GM15510 (cell line): Measurements from ENCODE around the gene ZNF579.

Experiments
- POLR2A ChIP-seq: IDR thresholded peaks from 3 replicates; pipeline ENCODE4 v1.6.1; 2011; ENCODE audit warnings: borderline replicate concordance; ENCODE audit not compliant: insufficient read length; ENCODE audit errors: extremely low read depth

The ZNF579 gene

DNA sequence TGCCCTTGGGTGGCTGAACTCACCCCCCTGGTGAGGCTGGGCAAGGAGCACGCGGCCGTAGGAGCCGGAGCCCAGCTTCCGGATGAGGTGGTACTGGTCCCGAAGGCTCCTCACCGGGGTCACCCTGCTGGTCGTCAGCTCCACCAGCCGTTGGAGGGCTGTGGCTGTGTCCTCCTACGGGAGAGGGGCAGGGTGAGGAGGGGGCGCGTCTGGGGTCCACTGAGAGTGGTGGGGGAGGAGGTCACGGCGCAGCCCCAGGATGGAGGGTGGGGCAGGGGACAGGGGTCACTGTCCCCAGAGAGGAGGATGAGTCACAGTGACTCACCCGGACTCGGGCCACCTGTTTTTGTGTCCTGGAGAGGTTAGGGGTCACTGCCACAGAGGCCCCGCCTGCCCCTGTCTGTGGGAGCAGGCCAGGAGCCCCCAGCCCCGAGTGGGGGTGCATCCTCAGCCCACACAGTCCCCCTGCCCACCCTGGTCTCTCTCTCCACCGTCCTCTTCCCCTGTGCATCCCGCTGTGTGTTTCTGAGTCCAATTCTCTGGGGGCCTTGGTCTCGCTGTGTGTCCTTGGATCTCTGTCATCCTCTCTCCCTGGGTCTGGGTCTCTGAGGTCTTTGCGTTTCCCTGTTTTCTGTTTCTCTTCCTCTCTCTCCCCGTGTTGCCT is 35.7 kb downstream of the ZNF579 start:
- no peak for TF ChIP-seq POLR2A

DNA sequence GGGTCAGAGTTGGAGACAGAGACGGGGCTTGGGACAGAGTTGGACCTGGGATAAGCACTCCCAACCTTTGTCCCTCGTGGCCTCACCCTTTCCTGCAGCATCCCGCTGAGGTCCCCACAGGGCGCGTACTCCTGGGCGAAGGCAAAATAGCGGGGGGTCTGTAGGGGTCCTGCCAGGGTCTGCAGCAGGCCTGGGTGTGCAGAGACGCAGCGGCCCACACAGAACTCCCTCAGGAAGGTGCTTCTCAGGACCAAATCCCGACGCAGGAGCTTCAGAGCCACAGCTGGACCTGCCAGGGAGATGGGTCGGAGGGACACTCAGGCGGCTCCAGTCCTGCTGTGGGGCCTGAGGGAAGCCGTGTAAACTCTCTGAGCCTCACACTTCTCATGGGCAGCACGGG is 36.6 kb downstream of the ZNF579 start:
- no peak for TF ChIP-seq POLR2A

DNA sequence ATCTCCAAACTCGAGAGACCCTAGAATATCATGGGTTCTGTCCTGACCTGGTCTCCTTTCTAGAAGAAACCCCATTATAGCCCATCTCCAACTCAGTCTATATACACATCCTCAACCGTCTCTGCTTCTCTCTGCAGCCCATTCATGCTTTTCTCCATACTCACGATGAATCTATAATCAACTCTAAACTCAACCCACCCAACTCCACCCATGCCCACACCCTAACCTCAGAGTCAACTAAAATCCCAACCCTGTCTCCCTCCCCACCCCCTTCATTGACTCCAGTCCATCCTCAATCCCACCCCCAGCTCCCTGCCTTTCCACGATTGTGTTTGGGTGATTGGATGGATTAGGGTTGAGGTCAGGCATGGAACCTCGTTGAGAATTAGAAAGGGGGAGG is 37.1 kb downstream of the ZNF579 start:
- no peak for TF ChIP-seq POLR2A

DNA sequence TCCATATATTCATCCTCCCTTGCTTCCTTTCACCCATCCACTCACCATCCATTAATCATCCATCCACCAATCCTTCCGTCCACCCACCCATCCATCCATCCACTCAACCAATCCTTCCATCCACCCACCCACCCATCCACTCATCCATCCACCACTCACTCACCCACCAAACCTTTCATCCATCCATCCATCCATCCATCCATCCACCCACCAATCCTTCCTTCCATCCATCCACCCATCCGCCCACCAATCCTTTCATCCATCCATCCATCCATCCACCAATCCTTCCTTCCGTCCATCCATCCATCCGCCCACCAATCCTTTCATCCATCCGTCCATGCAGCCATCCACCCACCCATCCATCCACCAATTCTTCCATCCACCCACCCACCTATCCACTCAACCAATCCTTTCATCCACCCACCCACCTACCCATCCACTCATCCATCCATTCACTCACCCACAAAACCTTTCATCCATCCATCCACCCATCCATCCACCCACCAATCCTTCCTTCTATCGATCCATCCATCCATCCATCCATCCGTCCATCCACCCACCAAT is 38.3 kb downstream of the ZNF579 start:
- TF ChIP-seq POLR2A: no peak

DNA sequence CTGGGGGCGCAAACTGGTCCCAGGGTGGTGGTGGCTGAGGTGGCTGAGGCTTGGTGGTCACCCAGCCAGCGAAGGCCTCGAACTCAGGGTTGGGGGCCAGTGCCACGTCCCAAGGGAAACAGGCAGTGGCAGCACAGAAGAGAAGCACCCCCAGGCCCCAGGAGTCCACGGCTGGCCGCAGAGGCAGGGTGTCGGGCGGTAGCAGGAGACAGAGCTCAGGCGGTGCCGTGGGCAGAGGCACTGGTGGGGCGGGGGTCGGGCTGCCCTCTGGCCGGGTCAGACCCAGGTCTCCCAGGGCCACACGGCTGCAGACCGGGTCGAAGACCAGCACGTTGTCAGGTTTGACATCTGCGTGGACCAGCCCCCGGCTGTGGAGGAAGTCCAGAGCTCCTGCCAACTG is 39.6 kb downstream of the ZNF579 start:
- TF ChIP-seq POLR2A: no peak

DNA sequence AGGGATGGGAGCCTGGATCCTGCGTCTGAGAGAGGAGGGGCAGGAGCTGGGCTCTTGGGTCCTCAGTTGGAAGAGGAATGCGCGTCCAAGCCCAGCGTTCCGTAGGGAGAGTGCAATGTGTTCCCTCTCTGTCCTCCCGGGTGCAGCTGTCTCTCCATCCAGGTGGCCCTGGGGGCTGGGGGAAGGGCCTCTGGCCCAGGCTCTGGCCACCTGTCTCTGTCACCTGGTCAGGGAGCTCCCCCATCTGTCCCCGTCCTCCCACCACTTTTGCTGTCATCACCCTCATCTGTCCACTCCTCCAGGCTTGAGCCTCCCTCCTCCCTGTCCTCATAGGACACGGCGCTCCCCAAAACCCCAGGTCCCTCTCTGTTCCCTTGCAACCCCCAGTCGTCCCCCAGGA is 40.0 kb downstream of the ZNF579 start:
- no peak for TF ChIP-seq POLR2A

DNA sequence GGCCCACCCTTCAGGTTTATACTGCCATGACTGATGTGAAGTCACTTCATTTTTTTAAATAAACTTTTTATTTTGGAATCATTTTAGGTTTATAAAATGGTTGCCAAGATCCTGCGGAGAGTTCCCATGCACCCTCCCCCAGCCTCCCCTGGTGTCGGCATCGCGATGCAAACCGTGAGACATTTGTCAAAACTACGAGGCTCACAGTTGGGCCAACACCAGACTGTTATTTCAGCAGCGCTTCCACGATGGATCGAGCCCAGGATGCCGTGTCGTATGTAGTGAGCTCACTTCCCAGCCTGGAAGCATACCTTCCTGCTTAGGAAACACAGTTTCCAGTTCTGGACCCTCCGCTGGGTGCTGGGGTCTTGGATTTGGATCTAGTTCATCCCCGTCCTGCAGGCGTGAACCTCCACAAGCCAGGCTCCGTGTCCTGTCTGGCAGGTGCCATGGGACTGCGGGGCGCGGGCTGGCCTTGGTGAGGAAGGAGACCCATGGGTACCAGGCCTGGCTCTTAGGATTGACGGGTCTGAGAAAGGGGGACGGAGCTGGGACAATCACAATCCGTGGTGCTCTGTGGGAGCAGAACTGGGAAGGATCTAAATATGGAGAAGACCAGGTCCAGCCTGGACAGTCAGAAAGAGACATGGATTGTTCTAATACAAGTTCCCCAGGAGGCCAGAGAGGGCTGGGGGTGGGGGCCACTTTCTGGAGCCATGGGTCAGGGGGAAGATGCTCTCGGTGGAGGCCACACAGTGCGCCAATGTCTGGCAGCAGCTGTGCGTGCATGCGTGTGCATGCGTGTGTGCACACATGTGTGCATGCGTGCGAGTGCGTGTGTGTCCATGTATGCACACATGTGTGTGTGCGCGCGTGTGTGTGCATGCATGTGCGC is 41.3 kb downstream of the ZNF579 start:
- TF ChIP-seq POLR2A: no peak

DNA sequence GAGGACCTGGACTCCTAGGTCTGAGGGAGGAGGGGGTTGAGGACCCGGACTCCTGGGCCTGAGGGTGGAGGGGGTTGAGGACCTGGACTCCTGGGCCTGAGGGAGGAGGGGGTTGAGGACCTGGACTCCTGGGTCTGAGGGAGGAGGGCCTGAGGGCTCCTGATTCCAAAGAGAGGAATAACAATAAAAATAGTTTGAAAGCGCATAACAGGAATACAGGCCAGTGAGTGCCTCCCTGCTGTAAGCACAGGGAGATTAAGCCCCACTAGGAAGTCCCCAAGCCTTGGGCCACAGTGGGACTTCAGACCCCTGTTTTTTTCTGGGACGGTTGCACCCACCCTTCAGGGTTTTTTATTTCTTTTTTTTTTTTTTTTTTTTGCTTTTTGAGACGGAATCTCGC is 42.5 kb downstream of the ZNF579 start:
- no peak for TF ChIP-seq POLR2A

DNA sequence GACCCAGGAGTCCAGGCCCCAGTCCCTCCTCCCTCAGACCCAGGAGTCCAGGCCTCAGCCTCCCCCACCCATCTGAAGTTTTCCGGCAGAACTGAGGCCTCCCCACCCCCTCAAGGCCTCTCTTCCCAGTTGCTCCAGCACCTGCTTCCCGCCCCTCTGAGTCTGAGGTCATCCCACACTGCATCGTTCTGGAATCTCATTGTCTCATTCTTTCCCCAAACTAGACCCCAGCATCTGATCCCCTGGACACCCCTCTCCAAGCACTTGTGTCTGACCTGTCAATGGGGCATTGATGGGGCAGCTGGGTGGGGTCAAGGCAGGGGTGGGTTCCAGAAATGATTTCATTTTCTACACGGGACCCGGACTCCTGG is 42.9 kb downstream of the ZNF579 start:
- TF ChIP-seq POLR2A: no peak

DNA sequence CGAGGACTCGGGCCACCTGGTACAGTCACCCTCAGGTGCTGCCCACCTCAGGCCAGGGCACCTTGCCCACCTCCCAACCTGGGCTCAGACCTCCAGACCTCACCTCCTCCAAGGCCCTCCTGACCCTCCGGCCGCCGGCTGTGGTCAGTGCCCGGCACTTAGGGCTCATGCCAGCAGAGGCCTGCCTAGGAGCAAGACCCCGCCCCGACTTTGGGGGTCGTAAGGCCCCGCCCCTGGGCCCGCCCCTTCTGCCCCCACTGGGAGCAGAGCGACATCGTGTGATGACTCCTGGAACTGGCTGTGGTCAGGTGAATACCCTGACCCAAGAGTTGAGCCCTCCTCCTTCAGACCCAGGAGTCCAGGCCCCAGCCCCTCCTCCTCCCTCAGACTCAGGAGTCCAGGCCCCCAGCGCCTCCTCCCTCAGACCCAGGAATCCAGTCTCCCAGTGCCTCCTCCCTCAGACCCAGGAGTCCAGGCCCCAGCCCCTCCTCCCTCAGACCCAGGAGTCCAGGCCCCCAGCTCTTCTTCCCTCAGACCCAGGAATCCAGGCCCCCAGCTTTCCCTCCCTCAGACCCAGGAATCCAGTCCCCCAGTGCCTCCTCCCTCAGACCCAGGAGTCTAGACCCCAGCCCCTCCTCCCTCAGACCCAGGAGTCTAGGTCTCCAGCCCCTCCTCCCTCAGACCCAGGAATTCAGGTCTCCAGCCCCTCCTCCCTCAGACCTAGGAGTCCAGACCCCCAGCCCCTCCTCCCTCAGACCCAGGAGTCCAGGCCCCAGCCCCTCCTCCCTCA is 43.5 kb downstream of the ZNF579 start, which contains the start of gene SBK2:
Gene SBK2, minus strand, starts transcription at position 183 of the 790 bp plus-strand sequence. CDS start 839 bp downstream, outside the sequence.
- no peak for TF ChIP-seq POLR2A

DNA sequence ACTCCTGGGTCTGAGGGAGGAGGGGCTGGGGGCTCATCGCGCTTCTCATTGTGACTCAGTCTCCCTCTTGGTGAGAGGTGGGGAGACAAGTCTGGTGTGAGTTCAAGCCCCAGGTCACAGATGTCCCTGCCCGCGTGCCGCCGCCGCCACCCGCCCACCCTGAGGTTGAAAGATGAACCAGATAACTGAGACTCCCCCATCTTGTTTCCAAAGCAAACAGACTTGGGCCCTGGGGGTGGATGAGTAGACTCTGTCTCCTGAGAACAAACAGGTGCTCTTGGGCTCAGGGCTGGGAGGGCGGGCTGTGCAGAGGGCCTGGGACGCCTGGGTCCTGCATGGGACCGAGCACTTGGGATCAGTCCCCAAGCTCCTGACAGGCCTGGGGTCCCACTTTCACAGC is 44.3 kb downstream of the ZNF579 start:
- TF ChIP-seq POLR2A: no peak

DNA sequence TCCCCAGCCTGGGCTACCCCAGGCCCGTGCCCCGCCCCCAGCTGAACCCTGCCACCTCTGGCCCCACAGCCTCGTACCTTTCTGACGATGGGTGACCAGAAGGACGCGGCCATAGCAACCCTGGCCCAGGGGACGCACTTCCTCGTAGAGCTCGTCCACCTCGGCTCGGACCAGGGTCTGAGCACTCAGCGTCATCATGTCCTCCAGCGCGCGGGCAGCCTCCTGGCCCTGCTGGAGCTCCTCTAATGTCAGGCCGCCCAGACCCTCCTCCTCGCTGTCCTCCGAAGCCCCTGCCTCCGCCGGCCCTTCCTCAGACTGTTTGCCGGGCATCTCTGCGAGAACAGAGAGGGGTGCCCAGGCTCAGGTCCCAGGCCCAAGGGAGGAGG is 44.7 kb downstream of the ZNF579 start:
- TF ChIP-seq POLR2A: no peak

DNA sequence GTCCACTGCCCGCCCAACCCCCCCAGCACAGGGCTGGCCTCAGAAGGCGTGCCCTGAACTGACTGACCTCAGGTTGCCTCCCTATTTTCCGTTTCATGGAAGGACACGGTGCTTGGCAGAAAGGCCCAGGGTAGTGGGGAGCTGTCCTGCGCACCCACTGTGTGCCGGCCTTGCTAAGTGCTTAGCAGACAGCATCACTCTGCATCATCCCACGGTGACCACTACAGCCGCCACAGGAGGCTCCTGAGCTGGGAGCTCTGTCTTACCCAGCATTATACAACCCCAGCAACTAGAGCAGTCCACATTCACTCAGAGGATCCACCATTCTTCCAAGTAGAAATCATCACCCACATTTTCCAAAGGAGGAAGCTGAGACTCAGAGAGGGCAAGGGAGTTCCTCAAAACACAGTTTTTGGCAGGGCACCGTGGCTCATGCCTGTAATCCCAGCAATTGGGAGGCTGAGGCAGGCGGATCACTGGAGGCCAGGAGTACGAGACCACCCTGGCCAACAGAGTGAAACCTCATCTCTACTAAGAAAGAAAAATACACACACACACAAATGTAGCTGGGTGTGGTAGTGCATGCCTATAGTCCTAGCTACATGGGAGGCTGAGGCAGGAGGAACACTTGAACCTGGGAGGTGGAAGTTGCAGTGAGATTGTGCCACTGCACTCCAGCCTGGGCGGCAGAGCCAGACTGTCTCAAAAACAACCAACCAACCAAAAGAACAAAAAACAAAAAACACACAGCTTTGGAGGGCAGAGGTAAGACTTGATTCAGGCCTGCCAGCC is 45.3 kb downstream of the ZNF579 start:
- no peak for TF ChIP-seq POLR2A

DNA sequence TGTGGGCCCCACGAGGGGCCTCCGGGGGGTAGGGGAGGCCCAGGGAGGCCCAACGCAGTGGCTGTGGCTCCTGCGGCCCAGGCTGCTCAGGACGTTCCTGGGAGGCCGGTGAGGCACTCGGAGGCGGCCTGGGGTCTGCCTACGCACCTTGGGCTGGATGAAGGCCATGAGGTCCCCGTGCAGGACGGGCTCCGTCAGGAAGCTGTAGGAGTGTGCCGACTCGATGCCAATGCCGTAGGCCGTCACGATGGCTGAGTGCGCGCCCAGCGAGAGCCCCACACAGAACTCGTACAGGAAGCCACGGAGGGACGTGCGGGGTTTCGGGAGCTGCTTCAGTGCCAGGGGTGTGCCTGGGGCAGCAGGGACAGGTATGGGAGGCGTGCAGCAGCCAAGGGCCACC is 49.7 kb downstream of the ZNF579 start:
- TF ChIP-seq POLR2A: no peak
